Prostate gland (tissue), 2 donors: ENCODE results near the gene ITGA1. TPM values are rescaled to one million over a fixed set of nuclear protein-coding genes. Genes with fewer than 3 reads are reported as not detected.
"Not testable (repeated sequence)": the region's sequence is repeated elsewhere in the genome, so short reads cannot be mapped to it uniquely, and the experiment has no call there.

Experiments used
- DNase-seq: peaks from one replicate; pipeline ENCODE4 v3.0.0-alpha.2; 2019; ENCODE audit warnings: low spot score
- H3K27ac ChIP-seq, 2 donors: fragments of 200-600 bp; sonication (generic); 2 replicates each; pipeline ENCODE4 v1.5.1; 2017 to 2019
- H3K27me3 ChIP-seq: fragments of 200-600 bp; sonication (generic); replicated peaks from 2 replicates; pipeline ENCODE4 v1.5.1; 2019; ENCODE audit not compliant: insufficient read depth
- H3K36me3 ChIP-seq, 2 donors: fragments of 200-600 bp; sonication (generic); 1 replicate in 1 of 2; 2 replicates in 1 of 2; pipeline versions ENCODE4 v1.5.1 to v1.8.1; 2017 to 2019
- H3K4me1 ChIP-seq: fragments of 200-600 bp; sonication (generic); replicated peaks from 2 replicates; pipeline ENCODE4 v1.5.1; 2019
- H3K4me3 ChIP-seq, 2 donors: fragments of 200-600 bp; sonication (generic); 2 replicates each; pipeline ENCODE4 v1.5.1; 2017 to 2019
- H3K9me3 ChIP-seq: fragments of 200-600 bp; sonication (generic); 2 replicates; pipeline ENCODE4 v1.5.1; 2017
- POLR2A ChIP-seq: fragments of 450-650 bp; IDR thresholded peaks from one replicate; pipeline ENCODE4 v1.6.1; 2016; ENCODE audit warnings: antibody characterized with exemption, mild to moderate bottlenecking
- POLR2AphosphoS5 ChIP-seq: sonication (generic); formaldehyde crosslinking; IDR thresholded peaks from one replicate; pipeline ENCODE4 v1.6.1; 2017; ENCODE audit warnings: antibody characterized with exemption
- WGBS: methylation state at CpG from one replicate; pipeline ENCODE4 v1.1.5; 2018; 5-methylcytosine and 5-hydroxymethylcytosine counted together
- intact Hi-C: fragments of 100-400 bp; cut with DNase I; formaldehyde crosslinking; loops from one replicate; pipeline ENCODE4 v1.14.2; 2022
- total RNA-seq, 2 donors: library from RNA; depleted of rRNA; stranded (reverse); fragments of >200 nt; gene quantifications; one replicate each; pipeline ENCODE4 v1.1.0, GENCODE V29; 2016
- TF ChIP-seq, protein P1 (sequence below), 4 experiments: fragments of 200-600 bp in 2 of 4; fragments of 450-650 bp in 2 of 4; sonication (generic) in 2 of 4; IDR thresholded peaks; 1 replicate in 3 of 4; 2 replicates in 1 of 4; pipeline ENCODE4 v1.5.1; 2016 to 2019; ENCODE audit warnings: antibody characterized with exemption in 4 of 4, mild to moderate bottlenecking in 2 of 4, moderate library complexity in 2 of 4

The ITGA1 gene
- total RNA-seq, 2 donors from 2014 or later: 43.7 to 78.3 TPM

DNA sequence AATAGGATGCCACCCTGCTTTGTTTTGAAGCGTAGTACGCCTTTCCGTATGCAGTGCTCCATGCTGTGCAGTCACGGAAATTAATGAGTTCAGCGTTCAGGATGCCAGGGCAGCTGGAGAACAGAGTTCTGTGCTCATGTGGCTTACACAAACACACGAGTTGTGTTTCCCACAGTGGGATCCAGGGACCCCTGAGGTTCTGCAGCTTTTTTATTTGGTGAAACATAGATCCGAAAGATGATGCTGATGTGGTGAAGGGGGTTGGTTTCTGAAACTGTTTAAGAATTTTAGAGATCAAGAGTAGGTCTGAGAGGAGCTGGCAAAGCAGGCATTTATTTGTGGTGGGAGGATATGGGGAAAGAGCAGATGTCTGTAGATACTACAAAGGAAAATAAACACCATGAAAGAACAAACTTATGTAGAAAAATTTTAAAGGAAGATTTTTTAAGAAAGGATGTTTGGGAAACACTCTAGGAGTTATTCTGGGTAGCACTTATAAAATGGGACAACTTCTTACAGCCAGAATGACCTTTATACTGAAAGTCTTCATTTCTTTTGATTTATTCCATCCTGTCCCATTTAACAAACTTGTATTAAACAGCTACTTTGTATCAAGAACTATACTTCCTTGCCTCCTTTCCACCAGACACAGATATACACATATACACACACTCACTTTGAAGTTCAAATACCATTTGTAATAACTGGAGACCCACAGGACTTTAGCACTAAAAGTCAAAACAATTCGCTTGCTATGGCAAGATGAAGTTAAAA, 52.7 kb downstream of the ITGA1 start:
- H3K4me1 ChIP-seq: no peaks in the 10 kb centered on the region
- intact Hi-C loops: no loop called here
- no peaks in the 10 kb centered on the region for H3K36me3 ChIP-seq
- WGBS: 23% methylated on average over 8 of the region's 8 CpGs
- no peaks in the 10 kb centered on the region for H3K9me3 ChIP-seq
- DNase-seq: no peak
- no peak overlapping the region for H3K4me3 ChIP-seq
- H3K27me3 ChIP-seq: no peaks in the 10 kb centered on the region
- TF ChIP-seq POLR2A (no peak), POLR2AphosphoS5 (no peak)
- TF ChIP-seq, protein P1, sequence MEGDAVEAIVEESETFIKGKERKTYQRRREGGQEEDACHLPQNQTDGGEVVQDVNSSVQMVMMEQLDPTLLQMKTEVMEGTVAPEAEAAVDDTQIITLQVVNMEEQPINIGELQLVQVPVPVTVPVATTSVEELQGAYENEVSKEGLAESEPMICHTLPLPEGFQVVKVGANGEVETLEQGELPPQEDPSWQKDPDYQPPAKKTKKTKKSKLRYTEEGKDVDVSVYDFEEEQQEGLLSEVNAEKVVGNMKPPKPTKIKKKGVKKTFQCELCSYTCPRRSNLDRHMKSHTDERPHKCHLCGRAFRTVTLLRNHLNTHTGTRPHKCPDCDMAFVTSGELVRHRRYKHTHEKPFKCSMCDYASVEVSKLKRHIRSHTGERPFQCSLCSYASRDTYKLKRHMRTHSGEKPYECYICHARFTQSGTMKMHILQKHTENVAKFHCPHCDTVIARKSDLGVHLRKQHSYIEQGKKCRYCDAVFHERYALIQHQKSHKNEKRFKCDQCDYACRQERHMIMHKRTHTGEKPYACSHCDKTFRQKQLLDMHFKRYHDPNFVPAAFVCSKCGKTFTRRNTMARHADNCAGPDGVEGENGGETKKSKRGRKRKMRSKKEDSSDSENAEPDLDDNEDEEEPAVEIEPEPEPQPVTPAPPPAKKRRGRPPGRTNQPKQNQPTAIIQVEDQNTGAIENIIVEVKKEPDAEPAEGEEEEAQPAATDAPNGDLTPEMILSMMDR (IDR thresholded peaks at IDR 0.05): no peak
- H3K27ac ChIP-seq: peak overlapping the region; percentile 46 to 53

DNA sequence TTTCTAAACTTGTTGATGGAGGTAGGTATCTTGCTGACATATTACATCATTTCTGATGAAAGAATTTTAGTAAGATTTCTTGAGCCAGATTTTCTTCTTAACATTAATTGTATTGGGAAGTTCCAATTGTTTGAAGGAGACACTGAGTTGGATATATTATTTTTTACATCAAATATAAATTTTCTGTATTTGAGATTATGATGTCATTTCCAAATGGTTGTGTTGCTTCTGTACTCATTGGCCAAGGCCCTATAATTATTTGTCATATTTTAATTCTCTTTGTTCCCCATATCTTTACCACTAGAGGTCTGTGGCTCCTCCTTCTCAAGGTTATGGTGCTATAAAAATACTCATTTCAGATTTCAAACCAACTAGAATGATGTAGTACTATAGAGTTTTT, 53.4 kb downstream of the ITGA1 start:
- no peaks in the 10 kb centered on the region for H3K36me3 ChIP-seq
- H3K9me3 ChIP-seq: no peaks in the 10 kb centered on the region
- peak overlapping the region in 1 of 2 donors; percentile 46 for H3K27ac ChIP-seq
- DNase-seq: no peak
- TF ChIP-seq POLR2AphosphoS5 (no peak), POLR2A (no peak)
- TF ChIP-seq, protein P1 (IDR thresholded peaks at IDR 0.05): no peak
- intact Hi-C loops: no loop called here
- H3K4me3 ChIP-seq: no peak overlapping the region
- no peaks in the 10 kb centered on the region for H3K4me1 ChIP-seq
- H3K27me3 ChIP-seq: no peaks in the 10 kb centered on the region

DNA sequence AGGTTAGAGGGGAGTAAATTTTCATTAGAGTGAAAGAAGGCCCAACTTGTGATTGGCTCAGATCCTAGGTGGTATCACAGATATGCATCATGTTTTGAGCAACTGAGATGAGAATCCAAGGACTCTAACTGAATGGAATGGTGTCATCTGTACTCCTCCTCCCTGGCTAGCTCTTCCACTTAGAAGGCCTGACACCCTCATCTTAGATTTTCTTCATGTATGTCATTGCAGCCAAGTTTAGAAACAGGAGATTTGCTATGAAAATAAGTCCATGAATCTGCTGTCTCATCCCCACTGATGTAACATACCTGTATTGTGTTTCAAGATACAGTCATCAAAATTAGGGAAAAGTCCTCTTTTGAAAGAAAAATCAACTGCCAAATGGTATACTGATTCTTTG, 54.4 kb downstream of the ITGA1 start:
- intact Hi-C loops: no loop called here
- H3K36me3 ChIP-seq: no peaks in the 10 kb centered on the region
- H3K4me1 ChIP-seq: no peaks in the 10 kb centered on the region
- no peak overlapping the region for H3K27ac ChIP-seq
- TF ChIP-seq POLR2AphosphoS5 (no peak), POLR2A (no peak)
- TF ChIP-seq, protein P1 (IDR thresholded peaks at IDR 0.05): no peak
- H3K4me3 ChIP-seq: no peak overlapping the region
- no peaks in the 10 kb centered on the region for H3K9me3 ChIP-seq
- no peak for DNase-seq
- no peaks in the 10 kb centered on the region for H3K27me3 ChIP-seq

DNA sequence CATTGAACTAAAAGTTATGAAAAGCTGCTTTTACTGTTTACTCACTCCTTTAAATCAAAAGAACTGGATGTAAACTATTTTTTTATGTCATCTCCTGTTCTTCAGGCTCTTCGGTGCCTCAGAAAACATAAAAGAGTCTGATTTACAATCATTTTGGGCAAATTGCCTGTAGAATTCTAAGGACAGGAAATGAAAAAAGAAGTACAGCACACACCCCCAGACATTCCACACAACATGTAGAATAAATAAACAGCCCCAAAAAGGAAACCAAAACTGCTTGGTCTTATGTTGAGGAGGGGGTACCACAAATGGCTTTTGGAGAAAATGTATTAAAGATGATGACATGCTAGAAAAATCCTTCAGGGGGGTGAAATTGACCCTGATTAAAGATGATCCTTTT, 57.2 kb downstream of the ITGA1 start:
- no peaks in the 10 kb centered on the region for H3K36me3 ChIP-seq
- no peaks in the 10 kb centered on the region for H3K4me1 ChIP-seq
- WGBS: 5% methylated on average over 1 of the region's 1 CpG
- no peak overlapping the region for H3K4me3 ChIP-seq
- no peak for DNase-seq
- no peaks in the 10 kb centered on the region for H3K9me3 ChIP-seq
- H3K27me3 ChIP-seq: no peaks in the 10 kb centered on the region
- intact Hi-C loops: no loop called here
- H3K27ac ChIP-seq: peak overlapping the region in 1 of 2 donors; percentile 15
- TF ChIP-seq, protein P1 (IDR thresholded peaks at IDR 0.05): no peak
- TF ChIP-seq POLR2AphosphoS5 (no peak), POLR2A (no peak)

DNA sequence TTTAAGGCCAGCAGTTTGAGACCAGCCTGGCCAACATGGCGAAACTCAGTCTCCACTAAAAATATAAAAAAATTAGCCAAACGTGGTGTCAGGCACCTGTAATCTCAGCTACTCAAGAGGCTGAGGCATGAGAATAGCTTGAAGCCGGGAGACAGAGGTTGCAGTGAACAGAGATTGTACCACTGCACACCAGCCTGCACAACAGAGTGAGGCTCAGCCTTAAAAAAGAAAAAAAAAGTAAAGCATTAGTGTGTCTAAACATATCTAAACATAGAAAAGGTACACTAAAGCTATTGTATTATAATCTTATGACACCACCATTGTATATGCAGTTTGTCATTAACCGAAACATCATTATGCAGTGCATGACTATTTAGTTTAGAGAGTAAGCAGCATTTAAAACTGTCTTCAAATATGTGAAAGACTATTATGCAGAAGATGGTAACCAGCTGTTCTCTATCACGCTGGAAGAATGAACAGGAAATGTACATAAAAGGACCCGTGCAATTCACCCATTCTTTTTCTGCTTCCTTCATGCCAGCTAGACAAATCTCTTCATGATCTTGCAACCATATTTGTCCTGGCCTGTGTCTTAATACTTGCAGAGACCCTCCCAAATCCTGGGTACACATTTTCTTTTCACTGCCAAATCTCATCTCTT, 58.6 kb downstream of the ITGA1 start:
- intact Hi-C loops: no loop called here
- Histone ChIP-seq H3K27me3 (no peaks in the 10 kb centered on the region), H3K4me1 (no peaks in the 10 kb centered on the region), H3K36me3 (no peaks in the 10 kb centered on the region), H3K4me3 (no peak overlapping the region), H3K27ac (no peak overlapping the region), H3K9me3 (no peaks in the 10 kb centered on the region)
- 50% methylated on average over 6 of the region's 6 CpGs for WGBS
- TF ChIP-seq POLR2AphosphoS5: no peak
- TF ChIP-seq, protein P1 (IDR thresholded peaks at IDR 0.05): no peak
- DNase-seq: no peak

DNA sequence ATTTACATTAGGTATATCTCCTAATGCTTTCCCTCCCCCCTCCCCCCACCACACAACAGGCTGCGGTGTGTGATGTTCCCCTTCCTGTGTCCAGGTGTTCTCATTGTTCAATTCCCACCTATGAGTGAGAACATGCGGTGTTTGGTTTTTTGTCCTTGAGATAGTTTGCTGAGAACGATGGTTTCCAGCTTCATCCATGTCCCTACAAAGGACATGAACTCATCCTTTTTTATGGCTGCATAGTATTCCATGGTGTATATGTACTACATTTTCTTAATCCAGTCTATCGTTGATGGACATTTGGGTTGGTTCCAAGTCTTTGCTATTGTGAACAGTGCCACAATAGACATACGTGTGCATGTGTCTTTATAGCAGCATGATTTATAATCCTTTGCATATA, 61.0 kb downstream of the ITGA1 start:
- H3K4me1 ChIP-seq, H3K27ac ChIP-seq, H3K9me3 ChIP-seq, H3K4me3 ChIP-seq, intact Hi-C loops, H3K36me3 ChIP-seq, DNase-seq, H3K27me3 ChIP-seq: not testable (repeated sequence)
- WGBS: 92% methylated on average over 5 of the region's 5 CpGs
